Kidney epithelial cell (primary cell): ENCODE results near the gene KLHL3. TPM values are rescaled to one million over a fixed set of nuclear protein-coding genes. Genes with fewer than 3 reads are reported as not detected.

Experiments
- DNase-seq: peaks from one replicate; pipeline ENCODE4 v3.0.0-alpha.2; 2010; ENCODE audit warnings: low read depth
- H3K27me3 ChIP-seq: 2 replicates; pipeline ENCODE4 v1.6.0; 2011; ENCODE audit warnings: low read length; ENCODE audit not compliant: control insufficient read depth, insufficient read depth
- H3K36me3 ChIP-seq: 2 replicates; pipeline ENCODE4 v1.5.1; 2011; ENCODE audit warnings: low read length; ENCODE audit not compliant: control insufficient read depth, insufficient read depth
- H3K4me3 ChIP-seq: 2 replicates; pipeline ENCODE4 v1.5.1; 2011; ENCODE audit warnings: low read depth, mild to moderate bottlenecking, control low read depth, low read length
- CTCF ChIP-seq: IDR thresholded peaks from 2 replicates; pipeline ENCODE4 v1.5.1; 2011; ENCODE audit warnings: mild to moderate bottlenecking, moderate library complexity, low read length, control low read depth, inconsistent platforms; ENCODE audit not compliant: insufficient read depth, poor library complexity, severe bottlenecking
- total RNA-seq: library from RNA; depleted of rRNA; stranded (reverse); fragments of >200 nt; gene quantifications from 2 replicates; pipeline ENCODE4 v1.2.3, GENCODE V29; 2015

Gene KLHL3
- total RNA-seq, 1 donor from 2014 or later, result 2.8 TPM

GRCh38 chr5:137668637-137669036 lies 67.3 kb downstream of the KLHL3 start:
- Histone ChIP-seq H3K27me3 (no peaks in the 10 kb centered on the region), H3K36me3 (no peaks in the 10 kb centered on the region), H3K4me3 (no peak overlapping the region)
- peak; percentile 62 for DNase-seq
- no peak for TF ChIP-seq CTCF

GRCh38 chr5:137667341-137667740 lies 68.5 kb downstream of the KLHL3 start:
- no peaks in the 10 kb centered on the region for H3K36me3 ChIP-seq
- TF ChIP-seq CTCF, result no peak
- DNase-seq, result no peak
- H3K4me3 ChIP-seq, result no peak overlapping the region
- no peaks in the 10 kb centered on the region for H3K27me3 ChIP-seq

- H3K4me3 ChIP-seq, result no peak overlapping the region
Observed at GRCh38 chr5:137666901-137667300, 69.0 kb downstream of the KLHL3 start.

GRCh38 chr5:137666461-137666850 lies 69.4 kb downstream of the KLHL3 start:
- no peak for TF ChIP-seq CTCF
- DNase-seq, result no peak
- Histone ChIP-seq H3K36me3 (no peaks in the 10 kb centered on the region), H3K27me3 (no peaks in the 10 kb centered on the region), H3K4me3 (no peak overlapping the region)

More at GRCh38 chr5:137666901-137667300, 69.0 kb downstream of the KLHL3 start:
- no peak for DNase-seq
- no peak for TF ChIP-seq CTCF
- Histone ChIP-seq H3K36me3 (no peaks in the 10 kb centered on the region), H3K27me3 (no peaks in the 10 kb centered on the region)

GRCh38 chr5:137665678-137666460 lies 70.0 kb downstream of the KLHL3 start:
- no peak for TF ChIP-seq CTCF
- Histone ChIP-seq H3K36me3 (no peaks in the 10 kb centered on the region), H3K27me3 (no peaks in the 10 kb centered on the region), H3K4me3 (no peak overlapping the region)
- no peak for DNase-seq

- no peaks in the 10 kb centered on the region for H3K27me3 ChIP-seq
- peak; percentile 73 for TF ChIP-seq CTCF
- H3K4me3 ChIP-seq, result no peak overlapping the region
- H3K36me3 ChIP-seq, result no peaks in the 10 kb centered on the region
- peak; percentile 56 for DNase-seq
Observed at GRCh38 chr5:137660349-137660817, 75.5 kb downstream of the KLHL3 start.
